ENCODE measurements around the gene ZMIZ1. TPM values are rescaled to one million over a fixed set of nuclear protein-coding genes. Genes with fewer than 3 reads are reported as not detected.

Gene ZMIZ1
- total RNA-seq, 1 experiment from 2014 or later: 34.2 TPM

DNA sequence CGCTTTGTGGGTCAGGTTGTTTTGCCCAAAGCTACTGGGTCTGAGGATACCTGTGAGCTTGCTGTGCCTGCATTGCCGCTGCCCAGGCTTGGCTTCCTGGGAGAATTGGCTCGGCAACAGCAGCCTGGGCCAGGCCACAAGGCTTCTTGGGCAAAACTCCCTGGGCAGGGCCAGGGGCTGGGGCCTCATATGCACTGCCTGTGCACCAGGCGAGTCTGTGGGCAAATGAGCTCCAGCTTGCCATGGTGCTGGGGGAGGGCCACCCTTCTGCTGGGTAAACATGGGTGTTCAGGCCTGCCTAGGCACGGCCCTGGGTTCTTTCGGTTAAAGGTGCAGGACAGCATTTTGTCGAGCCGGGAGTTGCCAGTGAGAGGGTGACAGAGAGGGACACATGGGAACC, 19.4 kb downstream of the ZMIZ1 start:
- no peaks in the 10 kb centered on the region for H3K27me3 ChIP-seq (ENCODE audit: control insufficient read depth, insufficient read depth, low read length)
- in situ Hi-C loops (cut with HindIII; ENCODE audit: low pct_unique_long_range_greater_than_20kb, low sequenced_read_pairs) (no loop called here), intact Hi-C loops (cut with micrococcal nuclease; ENCODE audit: unreplicated experiment) (no loop called here)
- peak overlapping the region; percentile 8 for H3K27ac ChIP-seq (ENCODE audit: low read length)
- no TSS peak for BruUV-seq (replicated peaks)
- peaks cover 93% of the 10 kb centered on the region for H3K4me1 ChIP-seq (ENCODE audit: control insufficient read depth, insufficient read depth, low read length)
- no peak for DNase-seq (ENCODE audit: low read depth, low spot score)
- TF ChIP-seq SIN3A (IDR thresholded peaks at IDR 0.05; ENCODE audit: borderline replicate concordance, insufficient read depth, low read depth, low read length) (no peak), TCF7L2 (IDR thresholded peaks at IDR 0.05; ENCODE audit: low read depth, low read length) (no peak), POLR2AphosphoS5 (IDR thresholded peaks at IDR 0.05; ENCODE audit: low read depth, low read length) (no peak)
- TF ChIP-seq, protein P1, sequence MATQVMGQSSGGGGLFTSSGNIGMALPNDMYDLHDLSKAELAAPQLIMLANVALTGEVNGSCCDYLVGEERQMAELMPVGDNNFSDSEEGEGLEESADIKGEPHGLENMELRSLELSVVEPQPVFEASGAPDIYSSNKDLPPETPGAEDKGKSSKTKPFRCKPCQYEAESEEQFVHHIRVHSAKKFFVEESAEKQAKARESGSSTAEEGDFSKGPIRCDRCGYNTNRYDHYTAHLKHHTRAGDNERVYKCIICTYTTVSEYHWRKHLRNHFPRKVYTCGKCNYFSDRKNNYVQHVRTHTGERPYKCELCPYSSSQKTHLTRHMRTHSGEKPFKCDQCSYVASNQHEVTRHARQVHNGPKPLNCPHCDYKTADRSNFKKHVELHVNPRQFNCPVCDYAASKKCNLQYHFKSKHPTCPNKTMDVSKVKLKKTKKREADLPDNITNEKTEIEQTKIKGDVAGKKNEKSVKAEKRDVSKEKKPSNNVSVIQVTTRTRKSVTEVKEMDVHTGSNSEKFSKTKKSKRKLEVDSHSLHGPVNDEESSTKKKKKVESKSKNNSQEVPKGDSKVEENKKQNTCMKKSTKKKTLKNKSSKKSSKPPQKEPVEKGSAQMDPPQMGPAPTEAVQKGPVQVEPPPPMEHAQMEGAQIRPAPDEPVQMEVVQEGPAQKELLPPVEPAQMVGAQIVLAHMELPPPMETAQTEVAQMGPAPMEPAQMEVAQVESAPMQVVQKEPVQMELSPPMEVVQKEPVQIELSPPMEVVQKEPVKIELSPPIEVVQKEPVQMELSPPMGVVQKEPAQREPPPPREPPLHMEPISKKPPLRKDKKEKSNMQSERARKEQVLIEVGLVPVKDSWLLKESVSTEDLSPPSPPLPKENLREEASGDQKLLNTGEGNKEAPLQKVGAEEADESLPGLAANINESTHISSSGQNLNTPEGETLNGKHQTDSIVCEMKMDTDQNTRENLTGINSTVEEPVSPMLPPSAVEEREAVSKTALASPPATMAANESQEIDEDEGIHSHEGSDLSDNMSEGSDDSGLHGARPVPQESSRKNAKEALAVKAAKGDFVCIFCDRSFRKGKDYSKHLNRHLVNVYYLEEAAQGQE (IDR thresholded peaks at IDR 0.05; ENCODE audit: insufficient read depth in 1 of 2, low read depth in 2 of 2, low read length in 1 of 2): no peak
- TF ChIP-seq, protein P2, sequence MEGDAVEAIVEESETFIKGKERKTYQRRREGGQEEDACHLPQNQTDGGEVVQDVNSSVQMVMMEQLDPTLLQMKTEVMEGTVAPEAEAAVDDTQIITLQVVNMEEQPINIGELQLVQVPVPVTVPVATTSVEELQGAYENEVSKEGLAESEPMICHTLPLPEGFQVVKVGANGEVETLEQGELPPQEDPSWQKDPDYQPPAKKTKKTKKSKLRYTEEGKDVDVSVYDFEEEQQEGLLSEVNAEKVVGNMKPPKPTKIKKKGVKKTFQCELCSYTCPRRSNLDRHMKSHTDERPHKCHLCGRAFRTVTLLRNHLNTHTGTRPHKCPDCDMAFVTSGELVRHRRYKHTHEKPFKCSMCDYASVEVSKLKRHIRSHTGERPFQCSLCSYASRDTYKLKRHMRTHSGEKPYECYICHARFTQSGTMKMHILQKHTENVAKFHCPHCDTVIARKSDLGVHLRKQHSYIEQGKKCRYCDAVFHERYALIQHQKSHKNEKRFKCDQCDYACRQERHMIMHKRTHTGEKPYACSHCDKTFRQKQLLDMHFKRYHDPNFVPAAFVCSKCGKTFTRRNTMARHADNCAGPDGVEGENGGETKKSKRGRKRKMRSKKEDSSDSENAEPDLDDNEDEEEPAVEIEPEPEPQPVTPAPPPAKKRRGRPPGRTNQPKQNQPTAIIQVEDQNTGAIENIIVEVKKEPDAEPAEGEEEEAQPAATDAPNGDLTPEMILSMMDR (IDR thresholded peaks at IDR 0.05): no peak
- no peaks in the 10 kb centered on the region for H3K9me3 ChIP-seq (ENCODE audit: control insufficient read depth, insufficient read depth, low read depth, low read length)
- CTCF ChIA-PET: no interaction called here
- no peaks in the 10 kb centered on the region for H3K36me3 ChIP-seq (ENCODE audit: control insufficient read depth, insufficient read depth, low read length)
- no peak overlapping the region for H3K4me3 ChIP-seq (ENCODE audit: low read depth in 2 of 2, low read length in 2 of 2)
- ATAC-seq: no peak
- POLR2A ChIA-PET: no interaction called here

DNA sequence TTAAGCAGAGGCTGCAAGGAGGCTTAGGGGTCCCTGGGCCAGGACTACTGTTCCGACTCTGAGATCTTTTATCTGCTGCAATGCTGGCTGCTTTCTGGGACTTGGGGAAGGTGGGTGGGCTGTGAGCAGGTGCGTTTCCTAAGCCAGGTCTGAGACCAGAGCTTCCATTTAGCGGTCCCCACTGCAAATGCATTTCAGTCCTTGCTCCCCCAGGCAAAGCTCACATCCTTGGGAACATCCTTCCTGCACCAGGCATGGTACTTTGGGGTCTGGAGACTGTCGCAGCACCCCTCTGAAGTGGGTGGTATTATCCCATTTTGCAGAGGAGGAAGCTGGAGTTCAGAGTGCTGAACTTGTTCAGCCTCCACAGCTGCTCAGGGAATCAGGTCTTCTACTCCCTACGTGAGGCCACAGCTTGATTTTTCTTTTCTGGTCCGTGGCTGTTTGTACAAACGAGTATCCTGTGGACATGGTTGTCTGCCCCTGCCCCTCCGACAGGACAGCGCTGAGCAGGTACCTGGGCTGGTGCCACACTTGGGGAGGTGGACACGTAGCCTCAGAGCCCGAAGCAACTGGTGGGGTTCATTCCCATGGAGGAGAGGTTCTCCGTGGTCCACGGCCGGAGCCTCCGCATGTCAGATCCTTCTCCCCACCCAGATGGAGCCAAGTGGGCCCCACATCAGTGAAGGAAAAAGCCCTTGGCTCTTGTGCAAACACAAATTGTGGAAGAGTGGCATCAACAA, 20.0 kb downstream of the ZMIZ1 start:
- H3K4me3 ChIP-seq (ENCODE audit: low read depth in 2 of 2, low read length in 2 of 2): no peak overlapping the region
- no peaks in the 10 kb centered on the region for H3K36me3 ChIP-seq (ENCODE audit: control insufficient read depth, insufficient read depth, low read length)
- ChIA-PET POLR2A (no interaction called here), CTCF (no interaction called here)
- in situ Hi-C loops (cut with HindIII; ENCODE audit: low pct_unique_long_range_greater_than_20kb, low sequenced_read_pairs) (no loop called here), intact Hi-C loops (cut with micrococcal nuclease; ENCODE audit: unreplicated experiment) (no loop called here)
- no peak for DNase-seq (ENCODE audit: low read depth, low spot score)
- BruUV-seq (replicated peaks): no TSS peak
- no peaks in the 10 kb centered on the region for H3K27me3 ChIP-seq (ENCODE audit: control insufficient read depth, insufficient read depth, low read length)
- TF ChIP-seq TCF7L2 (IDR thresholded peaks at IDR 0.05; ENCODE audit: low read depth, low read length) (no peak), SIN3A (IDR thresholded peaks at IDR 0.05; ENCODE audit: borderline replicate concordance, insufficient read depth, low read depth, low read length) (no peak), POLR2AphosphoS5 (IDR thresholded peaks at IDR 0.05; ENCODE audit: low read depth, low read length) (no peak)
- TF ChIP-seq, protein P1 (IDR thresholded peaks at IDR 0.05; ENCODE audit: insufficient read depth in 1 of 2, low read depth in 2 of 2, low read length in 1 of 2): no peak
- TF ChIP-seq, protein P2 (IDR thresholded peaks at IDR 0.05): no peak
- H3K27ac ChIP-seq (ENCODE audit: low read length): no peak overlapping the region; the same call in 1 of the 2 replicates
- no peaks in the 10 kb centered on the region for H3K9me3 ChIP-seq (ENCODE audit: control insufficient read depth, insufficient read depth, low read depth, low read length)
- no peak for ATAC-seq
- peaks cover 91% of the 10 kb centered on the region for H3K4me1 ChIP-seq (ENCODE audit: control insufficient read depth, insufficient read depth, low read length)
